Measurements from ENCODE around the gene APOOL. TPM values are rescaled to one million over a fixed set of nuclear protein-coding genes. Genes with fewer than 3 reads are reported as not detected.
"Not testable (repeated sequence)": the region's sequence is repeated elsewhere in the genome, so short reads cannot be mapped to it uniquely, and the experiment has no call there.

APOOL gene
- polyA plus RNA-seq (2013) = 10.9 TPM

- no peaks in the 10 kb centered on the region for H3K9me3 ChIP-seq (ENCODE audit: control extremely low read depth in 1 of 5, control insufficient read depth in 4 of 5, insufficient read depth in 2 of 5, low read depth in 1 of 5, low read length in 4 of 5)
- WGBS (ENCODE audit: insufficient coverage) = 36% methylated on average over 16 of the region's 24 CpGs
- H3K27me3 ChIP-seq (replicated peaks in 2 of 5; ENCODE audit: control insufficient read depth in 4 of 5, insufficient read depth in 5 of 5, low read length in 4 of 5) = no peaks in the 10 kb centered on the region
- POLR2A ChIA-PET = no interaction called here
- CTCF ChIA-PET = interaction anchor here (1.0 kb wide), 1 partner anchor 22 kb away, joined by 3 read pairs; no protein-coding TSS in a partner anchor
- H3K4me3 ChIP-seq (ENCODE audit: control insufficient read depth in 1 of 7, extremely low read depth in 1 of 7, insufficient read depth in 4 of 7, low read depth in 2 of 7, low read length in 6 of 7) = peak within 1 kb of the TSS; percentile 43 to 92 (median 79)
- H3K4me1 ChIP-seq (ENCODE audit: control extremely low read depth in 1 of 4, control insufficient read depth in 4 of 4, insufficient read depth in 4 of 4, low read length in 3 of 4) = peaks cover 0 to 7% (median 0%) of the 10 kb centered on the region in 4 experiments
- peak; percentile 88 to 93 (median 93) for DNase-seq
- H3K27ac ChIP-seq (ENCODE audit: insufficient read depth in 1 of 2, low read depth in 1 of 2, low read length in 2 of 2, poor library complexity in 1 of 2, severe bottlenecking in 2 of 2) = peak within 1 kb of the TSS; percentile 67 to 90
- no peaks in the 10 kb centered on the region for H3K36me3 ChIP-seq (ENCODE audit: control insufficient read depth in 4 of 4, insufficient read depth in 4 of 4, low read length in 3 of 4)
Measured at GRCh38 chrX:85003655-85004244, at the start of gene APOOL. APOOL (plus strand) TSS chrX:85003877; CDS start chrX:85003913, 36 bp downstream.

- no CpG with 5 or more reads among the region's 1 CpG for WGBS (ENCODE audit: insufficient coverage)
- no peak overlapping the region for H3K4me3 ChIP-seq (ENCODE audit: control insufficient read depth in 1 of 7, extremely low read depth in 1 of 7, insufficient read depth in 4 of 7, low read depth in 2 of 7, low read length in 6 of 7)
- CTCF ChIA-PET = no interaction called here
- no peaks in the 10 kb centered on the region for H3K36me3 ChIP-seq (ENCODE audit: control insufficient read depth in 4 of 4, insufficient read depth in 4 of 4, low read length in 3 of 4)
- H3K4me1 ChIP-seq (ENCODE audit: control extremely low read depth in 1 of 4, control insufficient read depth in 4 of 4, insufficient read depth in 4 of 4, low read length in 3 of 4) = peaks cover 0 to 2% (median 0%) of the 10 kb centered on the region in 4 experiments
- no peaks in the 10 kb centered on the region for H3K9me3 ChIP-seq (ENCODE audit: control extremely low read depth in 1 of 5, control insufficient read depth in 4 of 5, insufficient read depth in 2 of 5, low read depth in 1 of 5, low read length in 4 of 5)
- no peaks in the 10 kb centered on the region for H3K27me3 ChIP-seq (replicated peaks in 2 of 5; ENCODE audit: control insufficient read depth in 4 of 5, insufficient read depth in 5 of 5, low read length in 4 of 5)
- DNase-seq = peak in 1 of 3 donors; percentile 0
- POLR2A ChIA-PET = no interaction called here
- H3K27ac ChIP-seq (ENCODE audit: insufficient read depth in 1 of 2, low read depth in 1 of 2, low read length in 2 of 2, poor library complexity in 1 of 2, severe bottlenecking in 2 of 2) = no peak overlapping the region
Measured at GRCh38 chrX:84956304-84956703, 47.4 kb upstream of the APOOL start.

- DNase-seq = no peak
- H3K9me3 ChIP-seq (ENCODE audit: control extremely low read depth in 1 of 5, control insufficient read depth in 4 of 5, insufficient read depth in 2 of 5, low read depth in 1 of 5, low read length in 4 of 5) = peaks cover 0 to 3% (median 0%) of the 10 kb centered on the region in 5 experiments
- H3K27me3 ChIP-seq (replicated peaks in 2 of 5; ENCODE audit: control insufficient read depth in 4 of 5, insufficient read depth in 5 of 5, low read length in 4 of 5) = no peaks in the 10 kb centered on the region
- H3K27ac ChIP-seq (ENCODE audit: insufficient read depth in 1 of 2, low read depth in 1 of 2, low read length in 2 of 2, poor library complexity in 1 of 2, severe bottlenecking in 2 of 2) = no peak overlapping the region
- ChIA-PET CTCF (no interaction called here), POLR2A (no interaction called here)
- H3K4me1 ChIP-seq (ENCODE audit: control extremely low read depth in 1 of 4, control insufficient read depth in 4 of 4, insufficient read depth in 4 of 4, low read length in 3 of 4) = no peaks in the 10 kb centered on the region
- WGBS (ENCODE audit: insufficient coverage) = 94% methylated on average over 16 of the region's 19 CpGs
- H3K4me3 ChIP-seq (ENCODE audit: control insufficient read depth in 1 of 7, extremely low read depth in 1 of 7, insufficient read depth in 4 of 7, low read depth in 2 of 7, low read length in 6 of 7) = no peak overlapping the region
- H3K36me3 ChIP-seq (ENCODE audit: control insufficient read depth in 4 of 4, insufficient read depth in 4 of 4, low read length in 3 of 4) = no peaks in the 10 kb centered on the region
Measured at GRCh38 chrX:84974803-84975202, 28.9 kb upstream of the APOOL start.

DNA sequence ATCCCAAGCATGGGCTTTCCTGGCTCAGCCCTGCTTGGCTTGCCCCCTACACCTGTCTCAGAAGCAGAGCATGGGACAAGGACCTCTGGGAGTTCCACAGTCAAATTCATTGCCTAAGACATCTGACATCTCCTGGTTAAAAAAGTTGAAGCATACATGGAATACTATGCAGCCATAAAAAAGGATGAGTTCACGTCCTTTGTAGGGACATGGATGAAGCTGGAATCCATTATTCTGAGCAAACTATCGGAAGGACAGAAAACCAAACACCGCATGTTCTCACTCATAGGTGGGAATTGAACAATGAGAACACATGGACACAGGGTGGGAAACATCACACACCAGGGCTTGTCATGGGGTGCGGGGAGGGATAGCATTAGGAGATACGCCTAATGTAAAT lies 11.9 kb upstream of the APOOL start:
- CTCF ChIA-PET; POLR2A ChIA-PET; H3K36me3 ChIP-seq (ENCODE audit: control insufficient read depth in 4 of 4, insufficient read depth in 4 of 4, low read length in 3 of 4); H3K9me3 ChIP-seq (ENCODE audit: control extremely low read depth in 1 of 5, control insufficient read depth in 4 of 5, insufficient read depth in 2 of 5, low read depth in 1 of 5, low read length in 4 of 5); H3K27me3 ChIP-seq (replicated peaks in 2 of 5; ENCODE audit: control insufficient read depth in 4 of 5, insufficient read depth in 5 of 5, low read length in 4 of 5); DNase-seq; H3K4me3 ChIP-seq (ENCODE audit: control insufficient read depth in 1 of 7, extremely low read depth in 1 of 7, insufficient read depth in 4 of 7, low read depth in 2 of 7, low read length in 6 of 7); H3K4me1 ChIP-seq (ENCODE audit: control extremely low read depth in 1 of 4, control insufficient read depth in 4 of 4, insufficient read depth in 4 of 4, low read length in 3 of 4); H3K27ac ChIP-seq (ENCODE audit: insufficient read depth in 1 of 2, low read depth in 1 of 2, low read length in 2 of 2, poor library complexity in 1 of 2, severe bottlenecking in 2 of 2): not testable (repeated sequence)
- 93% methylated on average over 4 of the region's 5 CpGs for WGBS (ENCODE audit: insufficient coverage)

- ChIA-PET CTCF (no interaction called here), POLR2A (no interaction called here)
- no peak for DNase-seq
- no CpG with 5 or more reads among the region's 1 CpG for WGBS (ENCODE audit: insufficient coverage)
- no peak overlapping the region for H3K4me3 ChIP-seq (ENCODE audit: control insufficient read depth in 1 of 7, extremely low read depth in 1 of 7, insufficient read depth in 4 of 7, low read depth in 2 of 7, low read length in 6 of 7)
- no peaks in the 10 kb centered on the region for H3K9me3 ChIP-seq (ENCODE audit: control extremely low read depth in 1 of 5, control insufficient read depth in 4 of 5, insufficient read depth in 2 of 5, low read depth in 1 of 5, low read length in 4 of 5)
- H3K4me1 ChIP-seq (ENCODE audit: control extremely low read depth in 1 of 4, control insufficient read depth in 4 of 4, insufficient read depth in 4 of 4, low read length in 3 of 4) = no peaks in the 10 kb centered on the region
- H3K36me3 ChIP-seq (ENCODE audit: control insufficient read depth in 4 of 4, insufficient read depth in 4 of 4, low read length in 3 of 4) = no peaks in the 10 kb centered on the region
- no peak overlapping the region for H3K27ac ChIP-seq (ENCODE audit: insufficient read depth in 1 of 2, low read depth in 1 of 2, low read length in 2 of 2, poor library complexity in 1 of 2, severe bottlenecking in 2 of 2)
- no peaks in the 10 kb centered on the region for H3K27me3 ChIP-seq (replicated peaks in 2 of 5; ENCODE audit: control insufficient read depth in 4 of 5, insufficient read depth in 5 of 5, low read length in 4 of 5)
Measured at GRCh38 chrX:84993150-84993549, 10.5 kb upstream of the APOOL start.

DNA sequence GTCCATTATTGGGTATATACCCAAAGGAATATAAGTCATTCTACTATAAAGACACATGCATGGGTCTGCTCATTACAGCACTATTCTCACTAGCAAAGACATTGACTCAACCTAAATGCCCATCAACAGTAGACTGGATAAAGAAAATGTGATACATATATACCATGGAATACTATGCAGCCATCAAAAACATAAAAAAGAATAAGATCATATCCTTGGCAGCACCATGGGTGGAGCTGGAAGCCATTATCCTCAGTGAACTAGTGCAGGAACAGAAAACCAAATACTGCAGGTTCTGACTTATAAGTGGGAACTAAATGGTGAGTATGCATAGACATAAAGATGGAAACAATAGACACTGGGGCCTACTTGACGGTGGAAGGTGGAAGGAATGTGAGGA lies 2.3 kb upstream of the APOOL start:
- no peak for DNase-seq
- H3K27me3 ChIP-seq (replicated peaks in 2 of 5; ENCODE audit: control insufficient read depth in 4 of 5, insufficient read depth in 5 of 5, low read length in 4 of 5) = no peaks in the 10 kb centered on the region
- peaks cover 0 to 7% (median 0%) of the 10 kb centered on the region in 4 experiments for H3K4me1 ChIP-seq (ENCODE audit: control extremely low read depth in 1 of 4, control insufficient read depth in 4 of 4, insufficient read depth in 4 of 4, low read length in 3 of 4)
- ChIA-PET POLR2A (no interaction called here), CTCF (no interaction called here)
- H3K27ac ChIP-seq (ENCODE audit: insufficient read depth in 1 of 2, low read depth in 1 of 2, low read length in 2 of 2, poor library complexity in 1 of 2, severe bottlenecking in 2 of 2) = no peak overlapping the region
- no peaks in the 10 kb centered on the region for H3K9me3 ChIP-seq (ENCODE audit: control extremely low read depth in 1 of 5, control insufficient read depth in 4 of 5, insufficient read depth in 2 of 5, low read depth in 1 of 5, low read length in 4 of 5)
- H3K4me3 ChIP-seq (ENCODE audit: control insufficient read depth in 1 of 7, extremely low read depth in 1 of 7, insufficient read depth in 4 of 7, low read depth in 2 of 7, low read length in 6 of 7) = no peak overlapping the region
- H3K36me3 ChIP-seq (ENCODE audit: control insufficient read depth in 4 of 4, insufficient read depth in 4 of 4, low read length in 3 of 4) = no peaks in the 10 kb centered on the region
- whole genome bisulfite sequencing (ENCODE audit: insufficient coverage) = no CpG with 5 or more reads among the region's 1 CpG

GRCh38 chrX:85004255-85004654 lies 578 bp downstream of the APOOL start:
- Histone ChIP-seq H3K4me3 (ENCODE audit: control insufficient read depth in 1 of 7, extremely low read depth in 1 of 7, insufficient read depth in 4 of 7, low read depth in 2 of 7, low read length in 6 of 7) (peak overlapping the region; percentile 43 to 92 (median 79)), H3K36me3 (ENCODE audit: control insufficient read depth in 4 of 4, insufficient read depth in 4 of 4, low read length in 3 of 4) (no peaks in the 10 kb centered on the region), H3K27me3 (replicated peaks in 2 of 5; ENCODE audit: control insufficient read depth in 4 of 5, insufficient read depth in 5 of 5, low read length in 4 of 5) (no peaks in the 10 kb centered on the region), H3K9me3 (ENCODE audit: control extremely low read depth in 1 of 5, control insufficient read depth in 4 of 5, insufficient read depth in 2 of 5, low read depth in 1 of 5, low read length in 4 of 5) (no peaks in the 10 kb centered on the region), H3K27ac (ENCODE audit: insufficient read depth in 1 of 2, low read depth in 1 of 2, low read length in 2 of 2, poor library complexity in 1 of 2, severe bottlenecking in 2 of 2) (peak overlapping the region; percentile 67 to 90), H3K4me1 (ENCODE audit: control extremely low read depth in 1 of 4, control insufficient read depth in 4 of 4, insufficient read depth in 4 of 4, low read length in 3 of 4) (peaks cover 0 to 7% (median 0%) of the 10 kb centered on the region in 4 experiments)
- CTCF ChIA-PET = no interaction called here
- DNase-seq = peak in 2 of 3 donors; percentile 18 to 40
- 37% methylated on average over 11 of the region's 11 CpGs for WGBS (ENCODE audit: insufficient coverage)
- POLR2A ChIA-PET = no interaction called here

All from common myeloid progenitor, CD34-positive (primary cell).